ENCODE measurements around the gene FAXC.
"Not testable (repeated sequence)": the region's sequence is repeated elsewhere in the genome, so short reads cannot be mapped to it uniquely, and the experiment has no call there.

The FAXC gene

GRCh38 chr6:99287523-99287922 is 62.0 kb downstream of the FAXC start:
- no peak for DNase-seq (ENCODE audit: low read depth in 2 of 2)

- DNase-seq (ENCODE audit: low read depth in 2 of 2): no peak
Measured at GRCh38 chr6:99285881-99286280, 63.6 kb downstream of the FAXC start.

GRCh38 chr6:99282479-99283062 is 66.9 kb downstream of the FAXC start:
- DNase-seq (ENCODE audit: low read depth in 2 of 2): no peak

GRCh38 chr6:99276747-99277146 is 72.7 kb downstream of the FAXC start:
- no peak for DNase-seq (ENCODE audit: low read depth in 2 of 2)

- no peak for DNase-seq (ENCODE audit: low read depth in 2 of 2)
Measured at GRCh38 chr6:99270826-99271225, 78.6 kb downstream of the FAXC start.

GRCh38 chr6:99270030-99270429 is 79.4 kb downstream of the FAXC start:
- no peak for DNase-seq (ENCODE audit: low read depth in 2 of 2)

GRCh38 chr6:99269207-99269606 is 80.3 kb downstream of the FAXC start:
- no peak for DNase-seq (ENCODE audit: low read depth in 2 of 2)

- DNase-seq (ENCODE audit: low read depth in 2 of 2): not testable (repeated sequence)
Measured at GRCh38 chr6:99266996-99267395, 82.5 kb downstream of the FAXC start.

GRCh38 chr6:99265447-99265846 is 84.0 kb downstream of the FAXC start:
- DNase-seq (ENCODE audit: low read depth in 2 of 2): not testable (repeated sequence)

GRCh38 chr6:99254616-99255550 is 94.6 kb downstream of the FAXC start:
- DNase-seq (ENCODE audit: low read depth in 2 of 2): no peak

GRCh38 chr6:99253271-99253670 is 96.2 kb downstream of the FAXC start:
- no peak for DNase-seq (ENCODE audit: low read depth in 2 of 2)

- DNase-seq (ENCODE audit: low read depth in 2 of 2): no peak
Measured at GRCh38 chr6:99252421-99252820, 97.1 kb downstream of the FAXC start.

GRCh38 chr6:99250476-99250875 is 99.0 kb downstream of the FAXC start:
- no peak for DNase-seq (ENCODE audit: low read depth in 2 of 2)

GRCh38 chr6:99246602-99247001 is 102.9 kb downstream of the FAXC start:
- no peak for DNase-seq (ENCODE audit: low read depth in 2 of 2)

GRCh38 chr6:99241905-99242534 is 107.5 kb downstream of the FAXC start:
- DNase-seq (ENCODE audit: low read depth in 2 of 2): no peak

GRCh38 chr6:99236010-99236409 is 113.5 kb downstream of the FAXC start:
- DNase-seq (ENCODE audit: low read depth in 2 of 2): no peak

GRCh38 chr6:99233219-99233618 is 116.3 kb downstream of the FAXC start:
- no peak for DNase-seq (ENCODE audit: low read depth in 2 of 2)

GRCh38 chr6:99232056-99232455 is 117.4 kb downstream of the FAXC start:
- no peak for DNase-seq (ENCODE audit: low read depth in 2 of 2)

GRCh38 chr6:99225172-99225571 is 124.3 kb downstream of the FAXC start:
- no peak for DNase-seq (ENCODE audit: low read depth in 2 of 2)
